NCI-H146 treated with DMSO at 0.1 percent for 48 hours (cell line): ENCODE measurements around the gene NT5C1B.
"Not testable (repeated sequence)": the region's sequence is repeated elsewhere in the genome, so short reads cannot be mapped to it uniquely, and the experiment has no call there.

Source experiments
- DNase-seq: peaks from one replicate; lab custom pipeline; 2025; ENCODE audit not compliant: unreplicated experiment; lab: John Stamatoyannopoulos, UW

NT5C1B gene

DNA sequence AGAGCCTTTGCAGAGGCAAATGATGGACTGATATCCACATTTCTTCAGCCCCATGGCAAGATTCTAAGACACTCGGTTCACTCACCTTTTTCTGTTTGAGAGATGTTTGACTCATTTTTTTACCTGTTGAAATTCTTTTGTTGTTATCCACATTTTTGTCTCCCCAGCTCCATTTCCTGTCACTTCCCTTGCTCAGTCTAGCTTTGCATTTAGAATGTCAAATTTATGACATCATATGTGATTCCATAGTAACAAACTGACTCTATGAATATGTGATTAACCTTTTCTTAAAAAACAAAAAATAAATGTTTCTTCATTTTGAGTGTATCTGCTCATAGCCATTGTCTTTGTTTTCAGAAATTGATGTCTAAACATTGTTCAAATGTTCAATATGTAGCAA, at the start of gene NT5C1B:
Gene NT5C1B, minus strand, starts transcription at position 216 of the 400 bp plus-strand sequence. Its CDS starts 101 bp downstream, at position 115.
- no peak for DNase-seq

DNA sequence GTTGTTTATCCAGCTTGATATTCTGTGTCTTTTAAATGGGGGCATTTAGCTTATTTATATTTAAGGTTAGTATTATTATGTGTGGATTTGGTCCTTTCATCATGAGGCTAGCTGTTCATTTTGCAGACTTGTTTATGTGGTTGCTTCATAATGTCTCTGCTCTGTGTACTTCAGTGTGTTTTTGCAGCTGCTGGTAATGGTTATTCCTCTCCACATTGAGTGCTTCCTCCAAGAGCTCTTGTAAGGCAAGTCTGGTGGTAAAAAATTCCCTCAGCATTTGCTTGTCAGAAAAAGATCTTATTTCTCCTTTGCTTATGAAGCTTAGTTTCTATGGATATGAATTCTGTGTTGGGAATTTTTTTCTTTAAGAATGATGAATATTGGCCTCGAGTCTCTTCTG, 47.8 kb upstream of the NT5C1B start:
- no peak for DNase-seq

DNA sequence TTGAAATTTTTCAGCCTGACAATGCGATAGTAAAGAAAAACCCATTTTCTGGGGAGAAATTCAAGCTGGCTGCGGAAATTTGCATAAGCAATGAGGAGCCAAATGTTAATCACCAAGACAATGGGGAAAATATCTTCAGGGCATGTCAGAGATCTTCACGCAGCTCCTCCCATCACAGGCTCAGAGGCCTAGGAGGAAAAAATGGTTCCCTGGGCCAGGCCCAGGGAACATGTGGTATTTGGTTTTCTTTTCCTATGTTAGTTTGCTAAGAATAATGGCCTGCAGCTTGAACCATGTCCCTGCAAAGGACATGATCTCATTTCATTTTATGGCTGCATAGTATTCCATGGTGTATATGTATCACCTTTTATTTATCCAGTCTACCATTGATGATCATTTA, 43.3 kb upstream of the NT5C1B start:
- not testable (repeated sequence) for DNase-seq

DNA sequence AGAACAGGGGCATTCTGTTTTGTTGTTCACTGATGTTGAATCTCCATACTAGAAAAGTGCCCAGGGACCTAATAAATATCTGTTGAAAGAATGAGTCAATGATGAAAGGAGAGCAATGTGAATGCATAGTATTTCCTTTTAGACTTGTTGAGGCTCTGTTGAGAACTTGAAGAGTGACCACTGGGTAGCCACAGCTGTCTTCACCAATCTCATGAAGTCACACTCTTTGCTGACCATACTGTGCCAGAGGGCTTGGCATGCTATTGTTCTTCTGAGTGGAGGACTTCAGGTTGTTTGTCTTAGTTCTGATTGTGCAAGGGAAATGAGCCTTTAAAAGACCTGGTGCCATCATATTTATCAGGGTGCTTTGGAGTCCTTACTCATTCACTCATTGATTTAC, 41.6 kb upstream of the NT5C1B start:
- DNase-seq = no peak

DNA sequence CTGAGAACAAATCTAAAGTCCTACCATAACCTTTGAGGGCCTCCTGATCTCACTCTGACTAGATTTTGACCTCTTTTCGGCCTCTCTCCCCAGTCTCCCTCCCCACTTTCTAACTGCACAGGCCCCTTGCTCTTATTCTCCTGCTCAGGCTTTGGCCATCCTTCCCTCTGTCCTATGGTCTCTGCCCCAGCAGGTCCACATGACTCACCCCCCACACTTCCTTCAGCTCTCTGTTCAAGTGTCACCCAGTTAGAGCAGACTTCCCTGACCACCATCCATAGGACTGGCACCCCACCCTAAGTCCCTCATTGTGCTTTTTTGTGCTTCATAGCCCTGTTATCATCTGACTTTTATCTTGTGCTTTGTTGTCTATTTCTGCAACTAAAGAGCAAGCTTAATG, 41.2 kb upstream of the NT5C1B start:
- DNase-seq = no peak

DNA sequence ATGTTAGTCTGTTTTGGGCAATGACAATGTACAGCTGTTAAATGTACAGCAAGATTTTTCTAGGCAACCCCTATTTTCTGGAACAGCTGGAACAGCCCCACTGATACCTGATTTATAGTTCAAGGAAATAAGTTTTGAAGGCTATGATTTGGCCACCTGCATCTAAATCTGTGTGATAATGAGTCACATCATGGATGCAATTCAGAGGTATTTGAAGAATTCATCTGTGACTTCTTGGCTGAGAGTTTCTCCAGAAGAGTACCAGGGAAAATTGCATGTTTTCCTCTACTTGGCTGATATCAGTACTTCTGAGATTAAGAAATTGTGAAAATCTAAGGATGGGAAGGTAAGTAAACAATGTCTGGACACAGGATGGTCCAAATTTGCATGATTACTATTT, 40.7 kb upstream of the NT5C1B start:
- no peak for DNase-seq

DNA sequence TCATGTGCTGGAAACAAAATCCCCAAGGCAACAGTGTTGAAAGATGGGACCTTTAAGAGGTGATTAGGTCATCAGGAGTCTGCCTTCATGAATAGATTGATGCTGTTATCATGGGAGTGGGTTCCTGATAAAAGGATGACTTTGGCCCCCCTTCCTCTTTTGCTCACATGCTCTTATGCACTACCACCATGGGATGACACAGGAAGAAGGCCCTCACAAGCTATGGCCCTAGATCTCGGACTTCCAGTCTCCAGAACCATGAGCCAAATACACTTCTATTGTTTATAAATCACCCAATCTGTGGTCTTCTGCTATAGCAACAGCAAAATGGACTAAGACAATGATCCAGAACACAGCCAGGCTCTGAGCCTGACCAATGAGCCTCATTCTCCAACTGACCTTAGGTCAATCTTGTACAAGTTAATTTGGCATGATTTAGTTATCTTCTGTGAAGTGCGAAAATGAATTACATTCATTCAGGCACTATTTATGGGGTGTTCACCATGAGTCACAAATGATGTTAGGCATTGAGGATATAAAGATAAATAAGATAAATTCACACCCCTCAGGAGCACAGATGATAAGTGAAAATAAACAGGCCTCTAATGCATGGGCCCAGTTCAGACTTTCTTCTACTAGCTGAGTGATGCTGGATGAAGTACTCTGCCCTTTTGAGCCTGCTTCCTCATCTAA, 37.7 kb upstream of the NT5C1B start:
- DNase-seq = no peak

DNA sequence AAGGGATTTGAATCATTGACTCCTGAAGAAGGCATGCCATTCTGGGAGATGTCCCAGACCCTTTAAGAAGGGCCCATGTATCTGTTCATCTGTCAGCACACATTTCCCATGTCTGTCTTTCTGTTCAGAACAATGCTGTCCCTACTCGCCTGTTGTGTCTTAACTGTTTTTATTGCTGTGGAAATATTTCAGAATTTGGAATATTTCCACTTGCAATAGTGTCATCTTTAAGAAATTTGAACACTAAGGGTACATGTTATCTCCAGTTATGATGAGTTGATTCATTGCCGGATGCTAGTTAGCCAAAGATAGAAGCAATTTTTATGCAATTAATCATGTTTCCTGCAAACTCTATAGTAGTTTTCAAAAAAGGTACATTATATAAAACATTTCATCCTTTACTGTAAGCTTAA, 36.9 kb upstream of the NT5C1B start:
- no peak for DNase-seq

DNA sequence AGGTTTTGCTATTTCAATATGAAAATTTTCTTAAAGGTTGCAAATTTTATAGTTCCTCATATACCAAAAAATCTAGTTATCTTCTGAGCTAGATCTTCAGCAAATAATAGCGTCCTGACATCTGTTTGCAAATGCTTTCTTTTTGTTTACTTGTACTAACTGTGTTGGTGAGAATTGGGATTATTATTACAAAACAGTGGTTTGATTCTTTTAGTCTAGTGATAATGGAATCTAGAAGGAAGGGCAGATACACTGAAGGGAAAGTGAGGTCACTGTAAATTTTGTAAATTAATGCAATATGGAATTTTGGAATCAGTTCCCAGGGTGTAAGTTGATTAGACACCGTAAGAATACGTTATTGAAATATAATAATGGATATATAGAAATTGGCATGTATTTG, 36.2 kb upstream of the NT5C1B start:
- DNase-seq = no peak

DNA sequence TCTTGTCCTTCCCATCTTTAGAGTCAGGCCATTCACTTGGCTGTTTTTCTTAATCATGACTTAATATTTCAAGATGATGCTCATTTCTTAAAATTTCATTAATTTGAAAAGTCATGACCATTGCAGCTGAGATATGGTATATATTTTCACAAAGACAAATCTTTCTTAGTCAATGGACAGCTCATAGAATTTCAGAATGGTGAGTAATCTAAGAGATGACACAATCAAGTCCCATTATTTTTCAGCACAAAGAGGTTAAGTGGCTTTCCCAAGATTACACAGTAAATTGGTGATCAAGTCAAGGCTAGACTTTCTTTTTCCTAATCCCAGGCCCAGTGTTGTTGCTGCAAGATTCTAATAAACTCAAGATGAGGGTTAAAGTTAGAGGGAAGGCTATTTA, 34.4 kb upstream of the NT5C1B start:
- DNase-seq = no peak

DNA sequence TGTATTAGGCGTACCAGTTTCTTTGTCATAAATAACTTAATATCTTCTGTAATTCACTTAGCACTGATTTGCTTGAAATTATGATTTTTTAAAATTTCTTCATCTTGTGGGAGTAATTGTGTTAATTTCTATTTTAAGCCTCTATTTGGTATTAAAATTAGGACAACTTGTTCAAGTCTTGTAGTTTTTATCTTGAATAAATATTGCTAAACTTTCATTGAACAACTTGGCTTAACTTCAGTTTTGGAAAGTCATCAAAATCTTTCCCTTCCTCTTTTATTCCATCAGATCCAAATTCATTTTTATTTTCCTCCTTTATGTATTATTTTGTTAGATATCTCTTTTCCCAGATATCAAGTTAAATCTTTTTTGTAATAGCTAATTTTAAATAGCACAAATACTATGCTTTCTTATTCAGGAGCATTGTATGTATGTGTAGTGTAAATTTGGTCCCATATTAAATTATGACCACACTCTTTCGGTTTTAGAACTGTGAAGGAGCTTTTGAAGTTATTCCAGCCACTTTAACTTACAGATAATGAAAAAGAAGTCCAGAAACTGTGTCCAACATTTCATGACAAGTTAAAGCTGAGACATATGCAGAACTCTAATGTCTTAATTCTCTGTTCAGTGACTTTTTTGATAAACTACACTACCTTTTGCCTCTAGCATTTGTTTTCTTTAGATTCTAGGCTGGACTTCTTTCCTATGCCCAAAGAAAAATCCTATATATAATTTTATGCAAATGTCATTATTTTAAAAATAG, 31.7 kb upstream of the NT5C1B start:
- no peak for DNase-seq

DNA sequence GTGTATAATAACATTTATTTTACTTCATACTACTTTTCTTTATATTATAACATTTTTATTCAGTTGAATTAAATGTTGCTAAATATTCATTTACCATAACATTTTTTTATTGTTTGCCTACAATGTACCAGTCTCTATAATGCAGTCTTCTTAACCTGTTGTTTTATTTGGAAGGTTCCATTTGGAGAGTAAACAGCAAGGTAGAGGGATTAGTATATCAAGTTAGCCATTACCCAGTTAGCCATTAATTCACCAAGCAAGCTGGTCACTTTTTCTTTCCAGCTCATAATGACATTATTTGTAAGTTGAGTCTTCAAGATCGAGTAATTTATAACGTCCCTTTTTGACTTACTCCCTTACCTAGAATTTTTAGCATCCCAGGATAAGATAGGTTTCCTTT, 29.7 kb upstream of the NT5C1B start:
- DNase-seq = no peak

DNA sequence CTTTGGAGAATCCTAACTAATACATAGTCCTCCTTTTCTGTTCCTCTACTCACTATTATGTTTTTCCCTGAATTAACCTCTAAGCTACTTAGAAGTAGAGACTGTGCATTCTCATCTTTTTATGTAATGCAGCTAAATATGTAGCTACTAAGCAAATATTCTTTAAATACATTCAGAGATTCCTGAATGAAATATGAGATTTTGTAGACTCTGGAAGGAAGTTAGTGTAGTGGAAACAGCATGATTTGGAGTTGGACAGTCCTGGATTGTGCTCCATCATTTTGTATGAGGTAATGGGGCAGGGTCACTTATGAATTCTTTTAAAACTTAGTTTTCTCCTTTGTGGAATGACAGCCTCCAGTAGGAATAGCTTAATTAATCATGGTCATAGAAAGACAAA, 24.7 kb upstream of the NT5C1B start:
- DNase-seq = no peak

DNA sequence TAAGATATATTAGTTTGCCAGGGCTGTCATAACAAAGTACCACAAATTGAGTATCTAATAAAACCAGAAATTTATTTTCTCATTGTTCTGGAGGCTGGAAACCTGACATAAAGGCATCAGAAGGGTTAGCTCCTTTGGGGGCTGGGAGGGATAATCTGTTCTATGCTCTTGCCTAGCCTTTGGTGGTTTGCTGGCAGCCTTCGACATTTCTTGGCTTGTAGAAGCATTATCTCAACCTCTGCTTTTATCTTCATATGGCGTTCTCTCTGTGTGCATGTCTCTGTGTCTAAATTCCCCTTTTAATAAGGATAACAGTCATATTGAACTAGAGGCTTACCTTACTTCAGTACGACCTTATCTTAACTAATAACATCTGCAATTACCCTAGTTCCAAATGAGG, 22.8 kb upstream of the NT5C1B start:
- no peak for DNase-seq

DNA sequence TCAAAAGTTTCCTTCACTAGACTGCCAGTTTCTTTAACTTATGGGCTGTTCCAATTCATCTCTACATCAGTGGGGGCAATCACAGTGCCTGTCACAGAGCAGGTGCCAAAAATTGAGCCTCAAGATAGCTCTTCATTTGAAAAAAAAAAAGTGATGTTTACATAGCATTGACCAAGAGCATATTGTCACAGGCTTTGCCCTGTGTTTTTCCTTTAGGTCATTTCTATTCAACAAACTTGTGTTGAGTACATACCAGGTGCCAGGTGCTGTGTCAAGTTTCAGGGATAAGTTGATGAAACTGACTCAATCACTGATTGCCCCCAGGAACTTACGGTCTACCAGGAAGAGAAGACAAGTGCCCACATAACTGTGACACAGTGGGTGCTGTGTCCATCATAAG, 22.2 kb upstream of the NT5C1B start:
- DNase-seq = no peak

DNA sequence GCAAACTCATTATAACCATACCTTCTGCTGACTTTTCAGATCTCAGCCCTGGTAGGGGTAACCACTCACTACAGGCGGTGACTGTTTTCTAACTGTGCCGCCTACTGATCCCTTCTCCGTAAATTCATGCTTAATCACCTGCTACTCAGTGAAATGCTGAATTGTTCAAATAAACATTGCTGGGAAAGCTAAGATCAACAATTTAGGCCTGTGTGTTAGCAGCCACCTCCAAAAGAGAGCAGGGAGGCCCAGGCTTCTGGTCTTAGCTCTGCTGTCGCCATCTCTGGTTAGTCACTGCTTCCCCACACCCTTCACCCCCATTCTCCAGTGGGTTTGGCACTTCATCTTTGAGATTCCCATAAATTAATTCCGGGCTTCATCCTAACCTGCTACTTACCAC, 21.8 kb upstream of the NT5C1B start:
- no peak for DNase-seq

DNA sequence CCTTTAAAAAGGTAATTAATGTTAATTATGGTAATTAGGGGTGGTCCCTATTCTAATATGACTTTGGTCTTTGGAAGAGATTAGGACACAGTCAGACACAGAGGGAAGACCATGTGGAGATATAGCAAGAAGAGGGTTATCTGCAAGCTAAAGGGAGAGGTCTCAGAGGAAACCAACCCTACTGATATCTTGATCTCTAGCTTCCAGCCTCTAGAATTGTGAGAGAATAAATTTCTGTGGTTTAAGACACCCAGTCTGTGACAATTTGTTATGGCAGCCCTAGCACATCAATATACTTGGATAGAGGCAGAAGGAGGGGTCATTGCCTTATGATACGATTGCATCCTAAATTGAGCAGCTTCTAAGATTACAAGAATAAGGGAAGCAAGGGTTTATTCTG, 21.3 kb upstream of the NT5C1B start:
- DNase-seq = no peak

DNA sequence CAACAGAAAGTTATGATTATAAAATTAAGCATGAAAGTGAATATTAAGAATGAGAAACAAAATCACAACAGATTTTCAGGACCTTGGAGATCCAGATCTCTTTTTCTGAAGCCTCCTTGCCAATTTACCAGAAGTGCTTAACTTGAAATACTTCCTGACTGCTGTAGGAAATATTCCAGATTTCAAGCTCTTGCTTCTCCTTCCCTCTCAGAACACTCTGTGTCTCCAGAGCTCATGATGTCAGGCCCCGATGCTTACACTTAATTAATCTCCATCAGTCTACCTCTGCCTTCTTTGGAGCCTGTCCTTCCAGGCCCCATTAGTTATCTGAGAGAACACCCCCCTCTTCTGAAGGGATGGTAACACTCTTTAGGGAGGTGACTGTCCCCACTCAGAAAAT, 20.7 kb upstream of the NT5C1B start:
- DNase-seq = no peak

DNA sequence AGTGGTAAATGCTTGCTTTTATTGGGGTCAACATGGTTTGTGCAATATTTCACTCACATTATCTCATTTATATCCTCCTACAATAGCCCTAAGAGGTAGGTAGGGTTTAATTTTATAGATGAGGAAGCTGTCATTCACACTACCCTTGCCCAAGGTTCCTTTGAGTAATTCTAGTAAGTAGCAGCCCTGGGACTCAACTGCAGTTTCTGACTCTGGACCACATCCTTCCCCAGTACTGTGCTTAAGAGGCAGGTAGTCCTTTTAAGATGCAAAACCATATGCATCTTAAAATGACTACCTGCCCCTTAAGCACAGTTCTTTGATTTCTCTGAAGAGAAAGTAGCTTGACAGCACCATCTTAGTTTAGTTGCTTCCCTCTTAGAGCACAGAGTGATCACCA, 15.7 kb upstream of the NT5C1B start:
- no peak for DNase-seq

DNA sequence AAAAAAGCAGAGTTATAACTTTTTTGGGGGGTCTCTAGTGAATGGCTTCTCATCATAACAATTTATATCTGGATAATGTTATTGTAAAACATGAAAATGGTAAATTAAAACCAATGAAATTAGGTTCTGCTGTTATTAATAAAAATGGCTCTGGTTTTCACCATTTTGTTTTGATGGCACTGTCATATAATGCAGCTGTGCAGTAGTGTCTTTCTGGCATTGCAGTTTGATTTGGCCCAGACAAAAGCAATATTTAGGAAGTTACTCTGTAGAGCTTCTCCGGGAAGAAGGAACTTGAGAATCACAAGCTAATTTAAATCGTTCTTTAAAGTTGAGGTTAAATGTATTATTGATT, 15.1 kb upstream of the NT5C1B start:
- DNase-seq = no peak

DNA sequence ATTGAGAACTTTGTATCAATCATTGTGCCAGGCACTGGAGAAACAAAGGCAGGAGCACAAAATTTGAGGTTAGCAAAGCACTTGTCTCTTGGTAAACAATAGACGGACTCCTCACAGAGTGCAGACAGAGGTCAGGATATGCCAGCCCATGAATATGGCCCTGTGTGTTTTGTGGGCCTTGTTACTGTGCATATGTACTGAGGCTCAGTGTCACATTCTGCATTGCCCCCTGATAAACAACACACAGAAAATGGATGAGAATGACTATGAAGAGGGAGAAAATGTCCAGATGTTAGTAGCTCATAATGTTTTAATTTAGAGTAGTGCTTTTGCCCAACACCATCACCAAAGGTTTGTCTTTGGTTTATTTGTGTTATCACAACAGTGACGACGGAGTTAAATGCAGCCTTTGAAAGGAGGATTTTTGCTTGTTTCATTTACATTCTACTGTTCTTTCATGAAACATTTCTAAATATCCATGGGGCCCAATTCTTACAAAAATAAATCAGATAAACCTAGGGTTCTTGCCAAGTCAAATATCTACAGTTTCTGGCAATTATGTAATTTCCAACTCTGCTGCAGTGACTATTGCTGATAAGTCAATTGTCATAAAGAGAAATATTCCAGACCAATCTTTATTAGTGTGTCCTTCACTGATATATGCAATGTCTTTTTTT, 14.6 kb upstream of the NT5C1B start:
- DNase-seq = no peak

DNA sequence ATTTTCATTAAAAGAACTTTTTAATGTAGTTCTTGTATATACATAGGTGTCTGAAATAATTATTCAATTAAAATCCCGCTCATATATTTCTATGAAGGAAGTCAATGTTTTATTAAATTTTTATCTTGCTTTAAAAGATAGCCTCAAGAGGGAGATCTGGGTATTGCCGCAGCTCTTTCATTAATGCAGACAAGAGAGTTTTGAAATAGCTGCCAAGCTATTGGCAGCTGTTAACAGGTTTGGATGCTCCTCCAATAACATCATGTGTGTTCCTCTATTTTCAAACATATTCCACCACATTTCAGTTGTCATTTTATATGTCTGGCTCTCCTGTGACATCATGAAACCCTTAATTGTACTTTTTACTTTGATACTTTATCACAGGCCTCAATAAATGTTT, 12.9 kb upstream of the NT5C1B start:
- DNase-seq = no peak
